GM12878 (cell line): ENCODE data around the gene CSNK1A1. TPM values are rescaled to one million over a fixed set of nuclear protein-coding genes. Genes with fewer than 3 reads are reported as not detected.

Source experiments
- ATAC-seq: fragments of 200-7000 bp; cut with Tn5 transposase; 3 replicates; pipeline ENCODE4 v1.9.1; 2020; ENCODE audit warnings: mild to moderate bottlenecking, moderate library complexity
- BruUV-seq: library from RNA; stranded (reverse); fragments of 400-500 nt; replicated peaks from 2 replicates; lab custom pipeline; 2021; lab: Mats Ljungman, UMichigan
- CTCF ChIA-PET: fragments of 300-600 bp; sonication (Branson Sonifier 250); formaldehyde crosslinking; extraction: SDS; loops from one replicate; lab custom pipeline; 2021; ENCODE audit warnings: inconsistent platforms; lab: Yijun Ruan, JAX
- POLR2A ChIA-PET: fragments of 350-600 bp; formaldehyde crosslinking; extraction: SDS; loops from one replicate; lab custom pipeline; 2021; ENCODE audit warnings: inconsistent platforms; lab: Charles Lee
- RAD21 ChIA-PET: fragments of 300-600 bp; sonication (Branson Sonifier 250); formaldehyde crosslinking; loops from one replicate; lab custom pipeline; 2023; ENCODE audit warnings: antibody characterized with exemption; ENCODE audit not compliant: unreplicated experiment; lab: Charles Lee
- SMC1A ChIA-PET: fragments of 300-600 bp; sonication (Branson Sonifier 250); formaldehyde crosslinking; loops from one replicate; lab custom pipeline; 2023; ENCODE audit not compliant: unreplicated experiment, uncharacterized antibody; lab: Charles Lee
- DNase-seq: peaks from one replicate; pipeline ENCODE4 v3.0.0-alpha.2; 2011; ENCODE audit warnings: low read depth, low spot score
- FAIRE-seq: peaks from 3 replicates; lab custom pipeline; 2011; peaks lifted over from hg19 to GRCh38; lab: Jason Lieb, UNC
- H2AFZ ChIP-seq: 2 replicates; pipeline ENCODE4 v1.6.0; 2011; ENCODE audit warnings: low read depth, low read length, control low read depth; ENCODE audit not compliant: control insufficient read depth
- H3K27ac ChIP-seq: 2 replicates; pipeline ENCODE4 v1.5.1; 2011; ENCODE audit warnings: control low read depth; ENCODE audit not compliant: control insufficient read depth, insufficient read depth
- H3K27me3 ChIP-seq, 2 experiments: replicated peaks in 1 of 2; 2 replicates each; pipeline versions ENCODE4 v1.6.0 to v1.6.1; 2011; ENCODE audit warnings: low read length in 1 of 2; ENCODE audit not compliant: control insufficient read depth in 2 of 2, insufficient read depth in 2 of 2
- H3K36me3 ChIP-seq, 2 experiments: 2 replicates each; pipeline ENCODE4 v1.5.1; 2011; ENCODE audit warnings: low read length in 1 of 2; ENCODE audit not compliant: control insufficient read depth in 2 of 2, insufficient read depth in 2 of 2
- H3K4me1 ChIP-seq: 2 replicates; pipeline ENCODE4 v1.6.1; 2011; ENCODE audit warnings: mild to moderate bottlenecking, low read length, moderate library complexity, mixed read lengths; ENCODE audit not compliant: control insufficient read depth, insufficient read depth
- H3K4me2 ChIP-seq: 2 replicates; pipeline ENCODE4 v1.6.0; 2011; ENCODE audit warnings: control low read depth; ENCODE audit not compliant: control insufficient read depth, insufficient read depth
- H3K4me3 ChIP-seq: fragments of 200-600 bp; sonication (generic); 2 replicates; pipeline ENCODE4 v1.5.1; 2016
- H3K79me2 ChIP-seq: 2 replicates; pipeline ENCODE4 v1.6.0; 2011; ENCODE audit warnings: low read length; ENCODE audit not compliant: control insufficient read depth, insufficient read depth
- H3K9ac ChIP-seq: 2 replicates; pipeline ENCODE4 v1.8.0; 2011; ENCODE audit warnings: low read length, control low read depth, mixed read lengths; ENCODE audit not compliant: control insufficient read depth, insufficient read depth
- H3K9me3 ChIP-seq: replicated peaks from 3 replicates; pipeline ENCODE4 v1.5.1; 2011; ENCODE audit warnings: mild to moderate bottlenecking, low read length; ENCODE audit not compliant: control insufficient read depth, insufficient read depth
- H4K20me1 ChIP-seq: 2 replicates; pipeline ENCODE4 v1.6.0; 2011; ENCODE audit not compliant: control insufficient read depth, insufficient read depth
- KDM1A ChIP-seq: fragments of 200-600 bp; sonication (generic); IDR thresholded peaks from 2 replicates; pipeline ENCODE4 v1.6.1; 2016; ENCODE audit warnings: borderline replicate concordance
- MTA2 ChIP-seq: fragments of 450-650 bp; IDR thresholded peaks from 2 replicates; pipeline ENCODE4 v1.6.1; 2016; ENCODE audit warnings: low read depth, mild to moderate bottlenecking, moderate library complexity
- RAD51 ChIP-seq: fragments of 450-650 bp; IDR thresholded peaks from 2 replicates; pipeline ENCODE4 v1.6.1; 2016; ENCODE audit warnings: moderate library complexity, mild to moderate bottlenecking, inconsistent platforms
- SMAD5 ChIP-seq: IDR thresholded peaks from 2 replicates; pipeline ENCODE4 v1.6.1; 2016; ENCODE audit warnings: antibody characterized with exemption, low read depth
- SP1 ChIP-seq: IDR thresholded peaks from one replicate; pipeline ENCODE4 v1.6.1; 2011; ENCODE audit warnings: low read depth, low read length
- ZNF384 ChIP-seq: IDR thresholded peaks from 2 replicates; pipeline ENCODE4 v1.6.1; 2012; ENCODE audit warnings: low read depth, mild to moderate bottlenecking, low read length, improper control_type of control experiment, borderline replicate concordance
- WGBS: methylation state at CpG from one replicate; pipeline ENCODE4 v1.1.6; 2016; ENCODE audit warnings: low lambda C conversion rate; ENCODE audit not compliant: insufficient replicate concordance, insufficient coverage; ENCODE audit errors: missing lambda C conversion rate; 5-methylcytosine and 5-hydroxymethylcytosine counted together
- in situ Hi-C: fragments of 300-500 bp; cut with MboI; formaldehyde crosslinking; loops from 9 replicates; pipeline ENCODE4 v1.14.3; 2018; ENCODE audit warnings: mixed read lengths
- intact Hi-C: fragments of 100-400 bp; cut with micrococcal nuclease; formaldehyde crosslinking; loops from one replicate; pipeline ENCODE4 v1.14.2; 2022; ENCODE audit not compliant: unreplicated experiment
- polyA plus RNA-seq, 11 experiments: library from polyadenylated mRNA; depleted of rRNA in 4 of 11; unstranded in 6 of 11; stranded (reverse) in 5 of 11; fragments of >200 nt; fragmentation: Nextera tagmentation in 4 of 11; fragmentation: Illumina TruSeq in 1 of 11; extraction: Ambion mirVana in 4 of 11; extraction: Trizol in 1 of 11; gene quantifications; 1 replicate in 1 of 11; 2 replicates in 10 of 11; pipeline versions ENCODE4 v1.2.1 to v1.2.3, GENCODE V29; 2011 to 2016; ENCODE audit warnings: inconsistent platforms in 2 of 11, missing spikeins in 2 of 11, low read depth in 1 of 11
- total RNA-seq, 4 experiments: library from RNA; depleted of rRNA in 3 of 4; stranded (reverse); fragments of >200 nt in 3 of 4; fragmentation: Illumina TruSeq in 1 of 4; extraction: Trizol in 1 of 4; gene quantifications; 2 replicates each; pipeline versions ENCODE4 v1.2.1 to v1.2.3, GENCODE V29; 2013 to 2021
- TF ChIP-seq, protein P1 (sequence below): IDR thresholded peaks from 2 replicates; pipeline ENCODE4 v1.6.1; 2011; ENCODE audit warnings: borderline replicate concordance, low read depth, mild to moderate bottlenecking, moderate library complexity, low read length; ENCODE audit not compliant: insufficient read depth, poor library complexity, severe bottlenecking
- TF ChIP-seq, protein P2 (sequence below): fragments of 450-650 bp; IDR thresholded peaks from 2 replicates; pipeline ENCODE4 v1.6.1; 2017; ENCODE audit warnings: borderline replicate concordance

Gene CSNK1A1
- total and polyA plus RNA-seq, 10 of the 15 experiments (the other 5 are each of a cell fraction or from before 2014, with no cell fraction given), result 53.3 to 155 (median 133) TPM

DNA sequence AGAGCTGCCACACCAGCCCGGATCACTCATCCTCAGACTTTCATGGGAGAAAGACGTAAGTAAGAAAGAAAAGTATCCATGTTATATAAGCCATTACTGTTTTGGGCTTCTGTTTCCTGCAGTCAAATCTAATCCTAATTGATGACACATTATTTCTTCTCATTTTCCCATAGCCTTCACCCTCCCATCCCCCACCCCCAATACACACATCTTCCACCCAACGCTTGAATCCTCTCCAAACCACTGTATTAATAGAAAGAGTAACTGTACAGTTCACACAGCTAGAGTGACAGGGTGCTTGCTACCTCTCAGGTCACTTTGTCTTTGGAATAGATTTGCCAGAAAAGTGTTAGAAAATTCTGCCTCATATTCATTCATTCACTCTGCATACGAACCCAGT, 102.8 kb downstream of the CSNK1A1 start:
- ChIA-PET SMC1A (interaction anchor here (4.3 kb wide), 1 partner anchor 170 kb away, joined by 20 read pairs; no protein-coding TSS in a partner anchor), CTCF (interaction anchor here (0.9 to 11.2 kb wide), 8 partner anchors 9 to 173 kb away, joined by 3 to 108 read pairs (median 6); no protein-coding TSS in a partner anchor)
- H3K4me2 ChIP-seq, result no peak overlapping the region

More for the DNA sequence above, 102.8 kb downstream of the CSNK1A1 start:
- no peaks in the 10 kb centered on the region for H3K27me3 ChIP-seq
- H2AFZ ChIP-seq, result no peak overlapping the region
- H3K9me3 ChIP-seq, result no peaks in the 10 kb centered on the region; the same call in 2 of the 3 replicates
- no peak for DNase-seq
- 45% methylated on average over 4 of the region's 4 CpGs for WGBS
- H3K4me3 ChIP-seq, result no peak overlapping the region
- H3K36me3 ChIP-seq, result no peaks in the 10 kb centered on the region
- FAIRE-seq, result no peak
- in situ Hi-C loops (no loop called here), intact Hi-C loops (no loop called here)
- no peak overlapping the region for H3K27ac ChIP-seq
- RAD21 ChIA-PET, result interaction anchor here (1.0 to 1.7 kb wide), 3 partner anchors 114 to 171 kb away, joined by 4 read pairs; no protein-coding TSS in a partner anchor
- H4K20me1 ChIP-seq, result no peaks in the 10 kb centered on the region
- ATAC-seq, result no peak
- no TSS peak for BruUV-seq
- no peak for TF ChIP-seq MTA2
- TF ChIP-seq KDM1A, result no peak
- TF ChIP-seq SP1, result no peak
- no peak for TF ChIP-seq SMAD5
- no peak for TF ChIP-seq ZNF384
- no peak for TF ChIP-seq RAD51
- TF ChIP-seq, protein P1, sequence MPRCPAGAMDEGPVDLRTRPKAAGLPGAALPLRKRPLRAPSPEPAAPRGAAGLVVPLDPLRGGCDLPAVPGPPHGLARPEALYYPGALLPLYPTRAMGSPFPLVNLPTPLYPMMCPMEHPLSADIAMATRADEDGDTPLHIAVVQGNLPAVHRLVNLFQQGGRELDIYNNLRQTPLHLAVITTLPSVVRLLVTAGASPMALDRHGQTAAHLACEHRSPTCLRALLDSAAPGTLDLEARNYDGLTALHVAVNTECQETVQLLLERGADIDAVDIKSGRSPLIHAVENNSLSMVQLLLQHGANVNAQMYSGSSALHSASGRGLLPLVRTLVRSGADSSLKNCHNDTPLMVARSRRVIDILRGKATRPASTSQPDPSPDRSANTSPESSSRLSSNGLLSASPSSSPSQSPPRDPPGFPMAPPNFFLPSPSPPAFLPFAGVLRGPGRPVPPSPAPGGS, result no peak
- TF ChIP-seq, protein P2, sequence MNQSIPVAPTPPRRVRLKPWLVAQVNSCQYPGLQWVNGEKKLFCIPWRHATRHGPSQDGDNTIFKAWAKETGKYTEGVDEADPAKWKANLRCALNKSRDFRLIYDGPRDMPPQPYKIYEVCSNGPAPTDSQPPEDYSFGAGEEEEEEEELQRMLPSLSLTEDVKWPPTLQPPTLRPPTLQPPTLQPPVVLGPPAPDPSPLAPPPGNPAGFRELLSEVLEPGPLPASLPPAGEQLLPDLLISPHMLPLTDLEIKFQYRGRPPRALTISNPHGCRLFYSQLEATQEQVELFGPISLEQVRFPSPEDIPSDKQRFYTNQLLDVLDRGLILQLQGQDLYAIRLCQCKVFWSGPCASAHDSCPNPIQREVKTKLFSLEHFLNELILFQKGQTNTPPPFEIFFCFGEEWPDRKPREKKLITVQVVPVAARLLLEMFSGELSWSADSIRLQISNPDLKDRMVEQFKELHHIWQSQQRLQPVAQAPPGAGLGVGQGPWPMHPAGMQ, result no peak
- no peak overlapping the region for H3K9ac ChIP-seq
- no peaks in the 10 kb centered on the region for H3K79me2 ChIP-seq
- POLR2A ChIA-PET, result no interaction called here
- H3K4me1 ChIP-seq, result no peaks in the 10 kb centered on the region
